Body of pancreas (tissue), 4 donors: ENCODE results near the gene NKAPD1. TPM values are rescaled to one million over a fixed set of nuclear protein-coding genes. Genes with fewer than 3 reads are reported as not detected.

Experiments used
- ATAC-seq: fragments of 150-250 bp; one replicate; pipeline ENCODE4 v1.9.1; 2016
- DNase-seq, 4 donors: peaks; one replicate each; pipeline ENCODE4 v3.0.0-alpha.2; 2019
- H3K27ac ChIP-seq, 4 donors: fragments of 200-600 bp; sonication (generic); 1 replicate in 3 of 4; 2 replicates in 1 of 4; pipeline versions ENCODE4 v1.5.1 to v1.6.1; 2016 to 2019; ENCODE audit warnings: mild to moderate bottlenecking in 1 of 4, mixed read lengths in 1 of 4, moderate library complexity in 1 of 4
- H3K27me3 ChIP-seq, 2 donors: fragments of 200-600 bp; sonication (generic); one replicate each; pipeline ENCODE4 v1.6.0; 2016; ENCODE audit warnings: mild to moderate bottlenecking in 1 of 2
- H3K36me3 ChIP-seq, 2 donors: fragments of 200-600 bp; sonication (generic); replicated peaks in 1 of 2; 2 replicates each; pipeline ENCODE4 v1.5.1; 2016; ENCODE audit warnings: low read depth in 2 of 2; ENCODE audit not compliant: insufficient read depth in 1 of 2
- H3K4me1 ChIP-seq: fragments of 200-600 bp; sonication (generic); one replicate; pipeline ENCODE4 v1.6.0; 2016
- H3K4me3 ChIP-seq, 2 donors: fragments of 200-600 bp; sonication (generic); 1 replicate in 1 of 2; 2 replicates in 1 of 2; pipeline ENCODE4 v1.5.1; 2016 to 2019
- H3K9me3 ChIP-seq, 3 donors: fragments of 200-600 bp; sonication (generic); 1 replicate in 2 of 3; 2 replicates in 1 of 3; pipeline ENCODE4 v1.5.1; 2016
- CTCF ChIP-seq, 7 experiments: fragments of 450-650 bp in 4 of 7; fragments of 200-600 bp in 3 of 7; sonication (generic) in 3 of 7; IDR thresholded peaks; one replicate each; pipeline ENCODE4 v1.5.1; 2016 to 2019; ENCODE audit warnings: antibody characterized with exemption in 7 of 7
- POLR2A ChIP-seq, 3 donors: fragments of 450-650 bp; IDR thresholded peaks; one replicate each; pipeline ENCODE4 v1.6.1; 2016; ENCODE audit warnings: antibody characterized with exemption in 3 of 3, mild to moderate bottlenecking in 2 of 3
- WGBS, 2 donors: methylation state at CpG; one replicate each; pipeline ENCODE4 v1.1.5; 2017; 5-methylcytosine and 5-hydroxymethylcytosine counted together
- intact Hi-C: fragments of 100-400 bp; cut with DNase I; formaldehyde crosslinking; loops from one replicate; pipeline ENCODE4 v1.15.1; 2023
- total RNA-seq, 2 donors: library from RNA; depleted of rRNA; stranded (reverse); fragments of >200 nt; gene quantifications; one replicate each; pipeline ENCODE4 v1.1.0, GENCODE V29; 2016

The NKAPD1 gene
- total RNA-seq, 2 donors from 2014 or later, result 8.3 to 10.5 TPM

GRCh38 chr11:112057170-112057569 is 16.9 kb upstream of the NKAPD1 start:
- ATAC-seq (no peak), DNase-seq (no peak)
- no peak overlapping the region for H3K4me3 ChIP-seq
- H3K36me3 ChIP-seq, result peaks cover 0 to 11% of the 10 kb centered on the region in 2 donors
- no peaks in the 10 kb centered on the region for H3K27me3 ChIP-seq
- H3K4me1 ChIP-seq, result no peaks in the 10 kb centered on the region
- no peaks in the 10 kb centered on the region for H3K9me3 ChIP-seq
- 74 to 81% methylated on average over 4 of the region's 4 CpGs for WGBS, 2 donors
- intact Hi-C loops, result no loop called here
- TF ChIP-seq CTCF (IDR thresholded peaks at IDR 0.05) (no peak), POLR2A (IDR thresholded peaks at IDR 0.05) (no peak)
- no peak overlapping the region for H3K27ac ChIP-seq

DNA sequence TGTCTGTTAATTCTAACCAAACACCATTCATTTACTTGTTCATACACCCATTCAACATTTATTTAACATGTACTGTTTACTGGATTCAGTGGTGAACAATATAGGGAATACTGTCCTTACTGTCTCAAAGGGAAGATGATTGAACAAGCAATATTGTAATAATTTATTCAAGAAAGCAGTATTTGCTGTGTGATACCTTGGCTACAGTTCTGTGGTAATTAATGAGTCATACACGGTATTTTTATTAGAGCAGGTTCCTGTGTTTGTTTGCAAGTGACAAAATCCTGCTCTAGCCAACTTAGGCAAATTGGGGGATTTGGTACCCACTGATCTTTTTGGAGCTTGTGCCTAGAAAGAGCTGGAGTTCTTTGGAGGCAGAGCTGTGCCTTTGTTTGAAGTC is 16.0 kb upstream of the NKAPD1 start:
- no peak for DNase-seq
- H3K36me3 ChIP-seq, result peaks cover 0 to 7% of the 10 kb centered on the region in 2 donors
- no peak for ATAC-seq

GRCh38 chr11:112062923-112063322 is 11.2 kb upstream of the NKAPD1 start:
- 80 to 86% methylated on average over 1 of the region's 1 CpG for WGBS, 2 donors
- H3K27me3 ChIP-seq, result no peaks in the 10 kb centered on the region

More for the DNA sequence above, 16.0 kb upstream of the NKAPD1 start:
- intact Hi-C loops, result no loop called here
- Histone ChIP-seq H3K27me3 (no peaks in the 10 kb centered on the region), H3K9me3 (no peaks in the 10 kb centered on the region), H3K4me1 (no peaks in the 10 kb centered on the region), H3K27ac (no peak overlapping the region), H3K4me3 (no peak overlapping the region)
- TF ChIP-seq CTCF (IDR thresholded peaks at IDR 0.05) (no peak), POLR2A (IDR thresholded peaks at IDR 0.05) (no peak)
- WGBS, 2 donors, result 21 to 25% methylated on average over 1 of the region's 1 CpG

GRCh38 chr11:112082729-112083128 is 8.6 kb downstream of the NKAPD1 start:
- Histone ChIP-seq H3K4me1 (peaks cover 15% of the 10 kb centered on the region), H3K36me3 (peaks cover 0 to 25% of the 10 kb centered on the region in 2 donors), H3K27me3 (no peaks in the 10 kb centered on the region), H3K27ac (no peak overlapping the region), H3K9me3 (no peaks in the 10 kb centered on the region), H3K4me3 (no peak overlapping the region)
- ATAC-seq, result no peak
- TF ChIP-seq POLR2A (IDR thresholded peaks at IDR 0.05) (no peak), CTCF (IDR thresholded peaks at IDR 0.05) (no peak)
- 67 to 70% methylated on average over 4 of the region's 4 CpGs for WGBS, 2 donors
- intact Hi-C loops, result no loop called here
- DNase-seq, result no peak

More at GRCh38 chr11:112062923-112063322, 11.2 kb upstream of the NKAPD1 start:
- H3K4me3 ChIP-seq, result no peak overlapping the region
- H3K36me3 ChIP-seq, result peaks cover 0 to 3% of the 10 kb centered on the region in 2 donors
- no peak overlapping the region for H3K27ac ChIP-seq
- DNase-seq (no peak), ATAC-seq (no peak)
- TF ChIP-seq CTCF (IDR thresholded peaks at IDR 0.05) (no peak), POLR2A (IDR thresholded peaks at IDR 0.05) (no peak)
- H3K4me1 ChIP-seq, result no peaks in the 10 kb centered on the region
- H3K9me3 ChIP-seq, result no peaks in the 10 kb centered on the region
- intact Hi-C loops, result no loop called here

DNA sequence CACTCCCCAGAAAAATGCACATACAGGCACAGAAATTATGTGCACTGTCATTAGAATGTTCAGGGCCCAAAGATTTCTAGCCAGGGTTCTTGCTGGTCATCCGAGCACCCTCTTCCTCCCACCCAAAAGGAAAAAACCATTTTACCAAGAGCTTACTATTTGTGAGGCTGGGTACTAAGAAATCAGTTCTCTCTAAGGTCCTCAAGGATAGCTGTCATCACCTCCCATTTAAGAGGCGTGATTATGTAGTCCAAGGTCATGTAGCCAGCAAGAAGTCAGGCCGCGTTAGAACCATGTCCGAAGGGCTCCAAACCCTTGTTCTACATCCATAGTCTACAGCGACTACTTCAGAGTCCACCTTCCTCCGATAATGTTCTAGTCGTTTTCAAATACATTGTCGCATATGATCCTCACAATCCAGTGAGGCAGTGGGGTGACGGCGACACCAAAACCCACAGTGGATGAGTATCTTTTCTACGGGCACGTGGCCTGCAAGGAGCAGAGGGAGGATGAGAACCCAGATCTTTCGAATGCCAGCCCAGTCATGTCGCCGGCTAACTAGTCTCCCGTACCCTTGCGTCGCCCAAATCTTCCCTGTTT is 11.8 kb downstream of the NKAPD1 start:
- DNase-seq, result peak in 3 of 4 donors; percentile 11 to 23 (median 19)
- no peaks in the 10 kb centered on the region for H3K27me3 ChIP-seq
- peak overlapping the region; percentile 33 to 96 for H3K4me3 ChIP-seq
- H3K27ac ChIP-seq, result peak overlapping the region; percentile 59 to 78 (median 66)
- intact Hi-C loops, result no loop called here
- peak; percentile 23 for ATAC-seq
- H3K9me3 ChIP-seq, result no peaks in the 10 kb centered on the region
- peaks cover 0 to 19% of the 10 kb centered on the region in 2 donors for H3K36me3 ChIP-seq
- TF ChIP-seq POLR2A (IDR thresholded peaks at IDR 0.05), result no peak
- TF ChIP-seq CTCF (IDR thresholded peaks at IDR 0.05), result no peak
- 3 to 4% methylated on average over 19 of the region's 19 CpGs for WGBS, 2 donors
- H3K4me1 ChIP-seq, result peaks cover 32% of the 10 kb centered on the region
